ENCODE results near the gene CDH23. TPM values are rescaled to one million over a fixed set of nuclear protein-coding genes. Genes with fewer than 3 reads are reported as not detected.

The CDH23 gene
- total and polyA plus RNA-seq, 2 donors (not counting 1 experiment from before 2014, with no cell fraction given), result 0.01 to 0.17 TPM

GRCh38 chr10:71549766-71550533 lies 153.2 kb downstream of the CDH23 start:
- no peak overlapping the region for H3K4me2 ChIP-seq (ENCODE audit: extremely low read depth, insufficient read depth, low read length)
- H3K79me2 ChIP-seq (ENCODE audit: control insufficient read depth, insufficient read depth, low read length), result no peaks in the 10 kb centered on the region
- TF ChIP-seq EZH2 (IDR thresholded peaks at IDR 0.05; ENCODE audit: low read length, missing control alignments) (no peak), CTCF (conservative IDR thresholded peaks at IDR 0.05 in 1 of 2, IDR thresholded peaks at IDR 0.05 in 1 of 2; ENCODE audit: low read depth in 1 of 2, low read length in 2 of 2) (no peak)
- no peak overlapping the region for H3K27ac ChIP-seq (ENCODE audit: insufficient read depth, low read length)
- no peaks in the 10 kb centered on the region for H4K20me1 ChIP-seq (ENCODE audit: control insufficient read depth, extremely low read depth, insufficient read depth, low read length)
- H3K4me3 ChIP-seq (replicated peaks in 1 of 4; ENCODE audit: control extremely low read depth in 1 of 4, insufficient read depth in 1 of 4, low read depth in 3 of 4, low read length in 4 of 4), result no peak overlapping the region
- no peaks in the 10 kb centered on the region for H3K4me1 ChIP-seq (ENCODE audit: control insufficient read depth, extremely low read depth, insufficient read depth, low read length)
- H3K36me3 ChIP-seq (ENCODE audit: control insufficient read depth, insufficient read depth, low read length), result no peaks in the 10 kb centered on the region
- no peak for DNase-seq (ENCODE audit: low read depth in 2 of 2)
- H3K27me3 ChIP-seq (ENCODE audit: control insufficient read depth, insufficient read depth, low read length), result peaks cover 3% of the 10 kb centered on the region
- H3K9ac ChIP-seq (ENCODE audit: insufficient read depth, low read length), result no peak overlapping the region
- H2AFZ ChIP-seq (ENCODE audit: low read length), result no peak overlapping the region
- H3K9me3 ChIP-seq (ENCODE audit: control insufficient read depth, insufficient read depth, low read depth, low read length), result no peaks in the 10 kb centered on the region

GRCh38 chr10:71550628-71551027 lies 153.9 kb downstream of the CDH23 start:
- H3K9ac ChIP-seq (ENCODE audit: insufficient read depth, low read length), result no peak overlapping the region
- H3K27me3 ChIP-seq (ENCODE audit: control insufficient read depth, insufficient read depth, low read length), result peaks cover 3% of the 10 kb centered on the region
- TF ChIP-seq EZH2 (IDR thresholded peaks at IDR 0.05; ENCODE audit: low read length, missing control alignments) (no peak), CTCF (conservative IDR thresholded peaks at IDR 0.05 in 1 of 2, IDR thresholded peaks at IDR 0.05 in 1 of 2; ENCODE audit: low read depth in 1 of 2, low read length in 2 of 2) (no peak)
- H3K36me3 ChIP-seq (ENCODE audit: control insufficient read depth, insufficient read depth, low read length), result no peaks in the 10 kb centered on the region
- no peak overlapping the region for H3K27ac ChIP-seq (ENCODE audit: insufficient read depth, low read length)
- DNase-seq (ENCODE audit: low read depth in 2 of 2), result no peak
- H3K4me1 ChIP-seq (ENCODE audit: control insufficient read depth, extremely low read depth, insufficient read depth, low read length), result no peaks in the 10 kb centered on the region
- H3K4me2 ChIP-seq (ENCODE audit: extremely low read depth, insufficient read depth, low read length), result no peak overlapping the region
- no peak overlapping the region for H2AFZ ChIP-seq (ENCODE audit: low read length)
- no peak overlapping the region for H3K4me3 ChIP-seq (replicated peaks in 1 of 4; ENCODE audit: control extremely low read depth in 1 of 4, insufficient read depth in 1 of 4, low read depth in 3 of 4, low read length in 4 of 4)
- no peaks in the 10 kb centered on the region for H3K79me2 ChIP-seq (ENCODE audit: control insufficient read depth, insufficient read depth, low read length)
- no peaks in the 10 kb centered on the region for H4K20me1 ChIP-seq (ENCODE audit: control insufficient read depth, extremely low read depth, insufficient read depth, low read length)
- no peaks in the 10 kb centered on the region for H3K9me3 ChIP-seq (ENCODE audit: control insufficient read depth, insufficient read depth, low read depth, low read length)

GRCh38 chr10:71551970-71552369 lies 155.2 kb downstream of the CDH23 start:
- H2AFZ ChIP-seq (ENCODE audit: low read length), result no peak overlapping the region
- no peaks in the 10 kb centered on the region for H3K4me1 ChIP-seq (ENCODE audit: control insufficient read depth, extremely low read depth, insufficient read depth, low read length)
- no peak overlapping the region for H3K4me3 ChIP-seq (replicated peaks in 1 of 4; ENCODE audit: control extremely low read depth in 1 of 4, insufficient read depth in 1 of 4, low read depth in 3 of 4, low read length in 4 of 4)
- no peak overlapping the region for H3K27ac ChIP-seq (ENCODE audit: insufficient read depth, low read length)
- no peaks in the 10 kb centered on the region for H3K79me2 ChIP-seq (ENCODE audit: control insufficient read depth, insufficient read depth, low read length)
- H3K27me3 ChIP-seq (ENCODE audit: control insufficient read depth, insufficient read depth, low read length), result no peaks in the 10 kb centered on the region
- no peaks in the 10 kb centered on the region for H4K20me1 ChIP-seq (ENCODE audit: control insufficient read depth, extremely low read depth, insufficient read depth, low read length)
- H3K9ac ChIP-seq (ENCODE audit: insufficient read depth, low read length), result no peak overlapping the region
- no peaks in the 10 kb centered on the region for H3K36me3 ChIP-seq (ENCODE audit: control insufficient read depth, insufficient read depth, low read length)
- TF ChIP-seq CTCF (conservative IDR thresholded peaks at IDR 0.05 in 1 of 2, IDR thresholded peaks at IDR 0.05 in 1 of 2; ENCODE audit: low read depth in 1 of 2, low read length in 2 of 2) (no peak), EZH2 (IDR thresholded peaks at IDR 0.05; ENCODE audit: low read length, missing control alignments) (no peak)
- H3K4me2 ChIP-seq (ENCODE audit: extremely low read depth, insufficient read depth, low read length), result no peak overlapping the region
- no peaks in the 10 kb centered on the region for H3K9me3 ChIP-seq (ENCODE audit: control insufficient read depth, insufficient read depth, low read depth, low read length)
- DNase-seq (ENCODE audit: low read depth in 2 of 2), result no peak

All from fibroblast of lung (primary cell).